AG09309 (cell line): ENCODE measurements around the gene CYP27B1.

Experiments
- DNase-seq: peaks from one replicate; pipeline ENCODE4 v3.0.0-alpha.2; 2010; ENCODE audit warnings: low read depth
- H3K4me3 ChIP-seq: 2 replicates; pipeline ENCODE4 v1.5.1; 2011; ENCODE audit warnings: mild to moderate bottlenecking, low read depth, low read length, moderate library complexity; ENCODE audit not compliant: control insufficient read depth
- TF ChIP-seq, protein P1 (sequence below): IDR thresholded peaks from 2 replicates; pipeline ENCODE4 v1.5.1; 2011; ENCODE audit warnings: mild to moderate bottlenecking, low read depth, low read length, inconsistent platforms; ENCODE audit not compliant: insufficient read depth, control insufficient read depth; ENCODE audit errors: missing control alignments

The CYP27B1 gene

GRCh38 chr12:57766464-57767304 lies at the start of gene CYP27B1:
TSS of gene CYP27B1 (minus strand) at chr12:57767078. CDS start at chr12:57767041, 37 bp downstream.
- TF ChIP-seq, protein P1, sequence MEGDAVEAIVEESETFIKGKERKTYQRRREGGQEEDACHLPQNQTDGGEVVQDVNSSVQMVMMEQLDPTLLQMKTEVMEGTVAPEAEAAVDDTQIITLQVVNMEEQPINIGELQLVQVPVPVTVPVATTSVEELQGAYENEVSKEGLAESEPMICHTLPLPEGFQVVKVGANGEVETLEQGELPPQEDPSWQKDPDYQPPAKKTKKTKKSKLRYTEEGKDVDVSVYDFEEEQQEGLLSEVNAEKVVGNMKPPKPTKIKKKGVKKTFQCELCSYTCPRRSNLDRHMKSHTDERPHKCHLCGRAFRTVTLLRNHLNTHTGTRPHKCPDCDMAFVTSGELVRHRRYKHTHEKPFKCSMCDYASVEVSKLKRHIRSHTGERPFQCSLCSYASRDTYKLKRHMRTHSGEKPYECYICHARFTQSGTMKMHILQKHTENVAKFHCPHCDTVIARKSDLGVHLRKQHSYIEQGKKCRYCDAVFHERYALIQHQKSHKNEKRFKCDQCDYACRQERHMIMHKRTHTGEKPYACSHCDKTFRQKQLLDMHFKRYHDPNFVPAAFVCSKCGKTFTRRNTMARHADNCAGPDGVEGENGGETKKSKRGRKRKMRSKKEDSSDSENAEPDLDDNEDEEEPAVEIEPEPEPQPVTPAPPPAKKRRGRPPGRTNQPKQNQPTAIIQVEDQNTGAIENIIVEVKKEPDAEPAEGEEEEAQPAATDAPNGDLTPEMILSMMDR: no peak
- peak within 1 kb of the TSS; percentile 39 for H3K4me3 ChIP-seq
- DNase-seq: no peak

DNA sequence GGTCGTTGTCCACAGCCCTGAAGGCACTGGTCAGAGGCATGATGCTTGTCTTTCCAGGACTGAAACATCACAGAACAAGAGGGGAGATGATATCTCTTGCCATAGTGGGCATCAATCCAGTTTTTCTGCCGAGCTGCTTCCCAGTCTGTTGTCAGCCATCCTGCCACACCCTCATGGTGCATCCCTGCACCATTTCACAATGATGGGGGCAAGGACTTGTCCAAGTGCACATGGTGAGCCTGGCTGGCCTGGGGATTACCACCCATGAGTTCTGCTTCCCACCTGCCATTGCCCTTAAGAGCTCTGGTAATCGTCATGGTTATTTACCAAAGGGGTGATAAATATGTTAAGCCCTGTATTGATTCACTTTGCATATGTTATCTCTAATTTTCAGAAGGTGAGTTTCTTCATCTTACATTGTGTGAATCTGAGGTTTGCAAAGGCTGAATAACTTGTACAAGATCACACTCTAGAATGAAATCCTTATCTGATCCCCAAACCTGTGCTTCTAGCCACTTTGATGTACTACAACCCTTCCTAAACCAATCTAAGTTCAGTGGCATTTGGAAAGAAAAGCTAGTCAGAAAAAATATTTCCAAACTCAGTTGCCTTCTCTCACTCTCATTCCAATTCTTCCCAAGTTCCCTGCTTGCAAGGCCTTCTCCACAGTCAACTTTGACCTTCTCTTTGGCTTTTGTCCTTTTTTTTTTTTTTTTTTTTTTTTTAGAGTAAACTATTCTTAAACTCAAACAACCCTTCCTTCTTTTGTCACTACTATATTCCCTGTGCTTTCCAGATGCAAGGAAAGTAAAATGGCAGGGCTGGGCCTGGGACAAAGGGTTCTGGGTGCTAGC lies 49.4 kb upstream of the CYP27B1 start:
- no peak overlapping the region for H3K4me3 ChIP-seq
- TF ChIP-seq, protein P1: no peak
- no peak for DNase-seq

- TF ChIP-seq, protein P1: peak; percentile 19
- no peak overlapping the region for H3K4me3 ChIP-seq
- DNase-seq: no peak
These were observed 48.5 kb upstream of the CYP27B1 start for GRCh38 chr12:57815177-57816000.

- no peak for DNase-seq
- no peak overlapping the region for H3K4me3 ChIP-seq
- TF ChIP-seq, protein P1: peak; percentile 23
These were observed 47.3 kb upstream of the CYP27B1 start for GRCh38 chr12:57813971-57814772.

DNA sequence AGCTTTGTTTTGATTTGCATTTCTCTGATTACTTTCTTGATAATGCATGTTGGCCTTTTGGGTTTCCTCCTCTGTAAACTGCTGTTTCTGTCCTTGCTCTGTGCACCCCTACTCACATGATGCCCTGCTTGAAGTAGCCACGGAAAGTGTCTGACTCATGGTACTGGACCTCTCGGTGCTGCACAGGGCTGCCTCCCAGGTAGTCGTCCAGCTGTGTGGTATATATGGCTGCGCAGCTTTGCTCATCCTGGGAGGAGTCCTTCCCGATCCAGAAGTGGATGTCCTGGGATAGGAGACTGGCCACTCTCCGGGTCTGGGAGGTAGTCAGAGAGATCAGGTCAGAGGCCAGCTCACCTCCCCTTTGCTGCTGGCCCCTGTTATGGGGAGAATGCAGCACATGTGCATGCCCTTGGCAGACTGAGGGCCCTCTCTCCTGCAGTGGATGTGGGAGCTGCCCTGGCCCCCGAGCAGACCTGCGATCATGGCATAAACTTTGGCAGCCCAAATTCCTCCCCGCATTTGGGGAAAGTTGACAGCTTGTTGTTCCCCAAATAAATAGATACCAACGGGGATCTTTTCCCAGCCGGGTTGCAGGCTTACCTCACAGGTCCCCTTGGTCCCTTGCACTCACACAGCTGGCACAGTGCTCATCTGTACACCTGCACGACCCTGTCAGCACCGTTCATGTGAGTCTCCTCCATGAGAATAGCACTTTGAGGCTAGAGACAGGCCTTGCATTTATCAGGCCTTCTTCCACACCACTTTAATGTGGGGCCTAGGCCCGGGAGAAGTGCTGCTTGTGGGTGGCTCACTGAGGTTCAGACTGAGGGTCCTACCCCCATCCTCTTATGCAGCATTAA lies 46.5 kb upstream of the CYP27B1 start:
- no peak for DNase-seq
- no peak overlapping the region for H3K4me3 ChIP-seq
- TF ChIP-seq, protein P1: no peak
